GM23338 (cell line): ENCODE measurements around the gene CAPZB. TPM values are rescaled to one million over a fixed set of nuclear protein-coding genes. Genes with fewer than 3 reads are reported as not detected.

Experiments used
- ATAC-seq: fragments of 200-7000 bp; cut with Tn5 transposase; 3 replicates; pipeline ENCODE4 v1.9.1; 2020
- DNase-seq: peaks from one replicate; pipeline ENCODE4 v3.0.0-alpha.2; 2015; ENCODE audit warnings: low spot score
- H2AFZ ChIP-seq: fragments of 200-600 bp; sonication (generic); 2 replicates; pipeline ENCODE4 v1.8.0; 2016; ENCODE audit warnings: antibody characterized with exemption, mild to moderate bottlenecking, moderate library complexity
- H3F3A ChIP-seq: fragments of 200-600 bp; sonication (generic); replicated peaks from 2 replicates; pipeline ENCODE4 v1.8.0; 2017; ENCODE audit warnings: antibody characterized with exemption, mixed run types, low read depth
- H3K27ac ChIP-seq: fragments of 200-600 bp; sonication (generic); 2 replicates; pipeline ENCODE4 v1.6.1; 2016; ENCODE audit warnings: low read depth
- H3K27me3 ChIP-seq: fragments of 200-600 bp; sonication (generic); 2 replicates; pipeline ENCODE4 v1.8.0; 2016; ENCODE audit warnings: mild to moderate bottlenecking, mixed run types, moderate library complexity; ENCODE audit not compliant: insufficient read depth
- H3K36me3 ChIP-seq: fragments of 200-600 bp; sonication (generic); 2 replicates; pipeline ENCODE4 v1.8.0; 2016; ENCODE audit warnings: mild to moderate bottlenecking; ENCODE audit not compliant: insufficient read depth
- H3K4me1 ChIP-seq: fragments of 200-600 bp; sonication (generic); 2 replicates; pipeline ENCODE4 v1.8.0; 2016; ENCODE audit warnings: mild to moderate bottlenecking, moderate library complexity; ENCODE audit not compliant: insufficient read depth
- H3K4me2 ChIP-seq: fragments of 200-600 bp; sonication (generic); 2 replicates; pipeline ENCODE4 v1.7.1; 2017; ENCODE audit warnings: mixed run types
- H3K4me3 ChIP-seq: fragments of 200-600 bp; sonication (generic); 2 replicates; pipeline ENCODE4 v1.6.1; 2016; ENCODE audit warnings: mixed run types
- H3K79me2 ChIP-seq: fragments of 200-600 bp; sonication (generic); replicated peaks from 2 replicates; pipeline ENCODE4 v1.8.0; 2017; ENCODE audit warnings: mild to moderate bottlenecking; ENCODE audit not compliant: insufficient read depth
- H3K9me2 ChIP-seq: fragments of 200-600 bp; sonication (generic); 2 replicates; pipeline ENCODE4 v1.8.0; 2017; ENCODE audit not compliant: insufficient read depth
- H4K20me1 ChIP-seq: fragments of 200-600 bp; sonication (generic); replicated peaks from 2 replicates; pipeline ENCODE4 v1.8.0; 2017; ENCODE audit warnings: mild to moderate bottlenecking; ENCODE audit not compliant: insufficient read depth
- H3K27ac Mint-ChIP-seq: 2 replicates; pipeline ENCODE4 v1.8.0; 2020; ENCODE audit warnings: inconsistent platforms, mild to moderate bottlenecking, moderate library complexity, mixed read lengths
- H3K27me3 Mint-ChIP-seq: 3 replicates; pipeline ENCODE4 v1.8.0; 2022; ENCODE audit warnings: low read depth, mild to moderate bottlenecking, moderate library complexity, mixed read lengths, inconsistent platforms; ENCODE audit not compliant: insufficient read depth, poor library complexity
- H3K36me3 Mint-ChIP-seq: 3 replicates; pipeline ENCODE4 v1.8.0; 2021; ENCODE audit warnings: low read depth, mild to moderate bottlenecking, inconsistent platforms, moderate library complexity, mixed read lengths
- H3K4me1 Mint-ChIP-seq: 3 replicates; pipeline ENCODE4 v1.8.0; 2020; ENCODE audit warnings: mild to moderate bottlenecking, inconsistent platforms, mixed read lengths
- H3K4me3 Mint-ChIP-seq: 3 replicates; pipeline ENCODE4 v1.8.0; 2021; ENCODE audit warnings: moderate library complexity, mild to moderate bottlenecking, inconsistent platforms, mixed read lengths
- H3K9me3 Mint-ChIP-seq: 3 replicates; pipeline ENCODE4 v1.8.0; 2020; ENCODE audit warnings: moderate library complexity, mild to moderate bottlenecking, inconsistent platforms, mixed read lengths
- CREB1 ChIP-seq: fragments of 250-450 bp; sonication (Bioruptor Pico); IDR thresholded peaks from 2 replicates; pipeline ENCODE4 v1.5.0; 2020; ENCODE audit warnings: low read depth, mild to moderate bottlenecking, moderate library complexity
- ETS1 ChIP-seq: IDR thresholded peaks from 2 replicates; pipeline ENCODE4 v1.6.1; 2016; ENCODE audit warnings: antibody characterized with exemption
- EZH2 ChIP-seq: fragments of 200-600 bp; sonication (generic); IDR thresholded peaks from one replicate; pipeline ENCODE4 v1.8.0; 2017; ENCODE audit warnings: antibody characterized with exemption, mild to moderate bottlenecking, low read depth; ENCODE audit not compliant: unreplicated experiment
- EZH2phosphoT487 ChIP-seq: fragments of 200-600 bp; sonication (generic); IDR thresholded peaks from one replicate; pipeline ENCODE4 v1.8.1; 2018; ENCODE audit warnings: antibody characterized with exemption; ENCODE audit not compliant: unreplicated experiment
- JUNB ChIP-seq: IDR thresholded peaks from one replicate; pipeline ENCODE4 v1.6.1; 2016; ENCODE audit warnings: antibody characterized with exemption; ENCODE audit not compliant: unreplicated experiment
- NANOG ChIP-seq: IDR thresholded peaks from 2 replicates; pipeline ENCODE4 v1.6.1; 2016; ENCODE audit warnings: antibody characterized with exemption, borderline replicate concordance
- POLR2AphosphoS5 ChIP-seq: IDR thresholded peaks from 2 replicates; pipeline ENCODE4 v1.6.1; 2016; ENCODE audit warnings: antibody characterized with exemption, low read depth
- REST ChIP-seq: IDR thresholded peaks from one replicate; pipeline ENCODE4 v1.6.1; 2018; ENCODE audit warnings: antibody characterized with exemption; ENCODE audit not compliant: unreplicated experiment
- STAT1 ChIP-seq: IDR thresholded peaks from one replicate; pipeline ENCODE4 v1.6.1; 2016; ENCODE audit warnings: antibody characterized with exemption; ENCODE audit not compliant: unreplicated experiment
- ZNF114 ChIP-seq: fragments of 250-450 bp; sonication (Bioruptor Pico); IDR thresholded peaks from 2 replicates; pipeline ENCODE4 v1.5.0; 2020; ENCODE audit warnings: mild to moderate bottlenecking, moderate library complexity
- ZNF331 ChIP-seq: fragments of 250-450 bp; sonication (Bioruptor Pico); IDR thresholded peaks from 2 replicates; pipeline ENCODE4 v1.5.0; 2020; ENCODE audit warnings: low read depth, mild to moderate bottlenecking, moderate library complexity
- ZNF462 ChIP-seq: fragments of 250-450 bp; sonication (Bioruptor Pico); IDR thresholded peaks from 2 replicates; pipeline ENCODE4 v1.5.0; 2020; ENCODE audit warnings: mild to moderate bottlenecking, moderate library complexity
- polyA plus RNA-seq: library from polyadenylated mRNA; unstranded; fragments of >200 nt; fragmentation: Nextera tagmentation; extraction: Ambion mirVana; gene quantifications from 2 replicates; pipeline ENCODE4 v1.2.1, GENCODE V29; 2016
- total RNA-seq: library from RNA; depleted of rRNA; stranded (reverse); fragments of >200 nt; shearing (Covaris generic); gene quantifications from 2 replicates; pipeline ENCODE4 v1.2.3, GENCODE V29; 2014
- TF ChIP-seq, protein P1 (sequence below), 2 experiments: fragments of 200-600 bp in 1 of 2; sonication (generic) in 1 of 2; conservative IDR thresholded peaks; 2 replicates each; pipeline versions ENCODE4 v1.5.1 to v1.6.1; 2016 to 2017; ENCODE audit warnings: antibody characterized with exemption in 2 of 2, low read depth in 2 of 2, mild to moderate bottlenecking in 2 of 2, moderate library complexity in 1 of 2

Gene CAPZB
- total and polyA plus RNA-seq, 2 experiments from 2014 or later: 195 to 348 TPM

GRCh38 chr1:19425646-19426239, 59.6 kb downstream of the CAPZB start:
- H3K36me3 ChIP-seq: no peaks in the 10 kb centered on the region
- H3K27ac ChIP-seq: no peak overlapping the region
- H3F3A ChIP-seq: no peaks in the 10 kb centered on the region
- H3K36me3 Mint-ChIP-seq: peaks cover 3% of the 10 kb centered on the region; the same call in 2 of the 3 replicates
- H4K20me1 ChIP-seq: peaks cover 96% of the 10 kb centered on the region
- no peak overlapping the region for H3K27ac Mint-ChIP-seq
- H2AFZ ChIP-seq: no peak overlapping the region
- ATAC-seq: no peak
- no peak overlapping the region for H3K4me3 Mint-ChIP-seq
- no peak for DNase-seq
- no peaks in the 10 kb centered on the region for H3K9me2 ChIP-seq
- no peak overlapping the region for H3K4me2 ChIP-seq
- no peaks in the 10 kb centered on the region for H3K27me3 ChIP-seq
- peaks cover 2% of the 10 kb centered on the region for H3K27me3 Mint-ChIP-seq
- peaks cover 34% of the 10 kb centered on the region for H3K4me1 Mint-ChIP-seq
- no peak overlapping the region for H3K4me3 ChIP-seq
- H3K4me1 ChIP-seq: peaks cover 21% of the 10 kb centered on the region
- peaks cover 100% of the 10 kb centered on the region for H3K79me2 ChIP-seq
- no peaks in the 10 kb centered on the region for H3K9me3 Mint-ChIP-seq
- TF ChIP-seq EZH2phosphoT487 (no peak), ZNF331 (CRISPR knock-in tag) (no peak), NANOG (no peak), STAT1 (no peak), JUNB (no peak), ZNF462 (CRISPR knock-in tag) (no peak), ETS1 (no peak), ZNF114 (CRISPR knock-in tag) (no peak), POLR2AphosphoS5 (no peak), REST (no peak), EZH2 (no peak), CREB1 (no peak)
- TF ChIP-seq, protein P1, sequence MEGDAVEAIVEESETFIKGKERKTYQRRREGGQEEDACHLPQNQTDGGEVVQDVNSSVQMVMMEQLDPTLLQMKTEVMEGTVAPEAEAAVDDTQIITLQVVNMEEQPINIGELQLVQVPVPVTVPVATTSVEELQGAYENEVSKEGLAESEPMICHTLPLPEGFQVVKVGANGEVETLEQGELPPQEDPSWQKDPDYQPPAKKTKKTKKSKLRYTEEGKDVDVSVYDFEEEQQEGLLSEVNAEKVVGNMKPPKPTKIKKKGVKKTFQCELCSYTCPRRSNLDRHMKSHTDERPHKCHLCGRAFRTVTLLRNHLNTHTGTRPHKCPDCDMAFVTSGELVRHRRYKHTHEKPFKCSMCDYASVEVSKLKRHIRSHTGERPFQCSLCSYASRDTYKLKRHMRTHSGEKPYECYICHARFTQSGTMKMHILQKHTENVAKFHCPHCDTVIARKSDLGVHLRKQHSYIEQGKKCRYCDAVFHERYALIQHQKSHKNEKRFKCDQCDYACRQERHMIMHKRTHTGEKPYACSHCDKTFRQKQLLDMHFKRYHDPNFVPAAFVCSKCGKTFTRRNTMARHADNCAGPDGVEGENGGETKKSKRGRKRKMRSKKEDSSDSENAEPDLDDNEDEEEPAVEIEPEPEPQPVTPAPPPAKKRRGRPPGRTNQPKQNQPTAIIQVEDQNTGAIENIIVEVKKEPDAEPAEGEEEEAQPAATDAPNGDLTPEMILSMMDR (conservative IDR thresholded peaks at IDR 0.05; ENCODE audit: low read depth in 2 of 2): no peak
